ENCODE measurements around the gene SULT6B1. TPM values are rescaled to one million over a fixed set of nuclear protein-coding genes. Genes with fewer than 3 reads are reported as not detected.
"Not testable (repeated sequence)": the region's sequence is repeated elsewhere in the genome, so short reads cannot be mapped to it uniquely, and the experiment has no call there.

SULT6B1 gene
- not detected for total RNA-seq
- polyA plus RNA-seq = not detected

GRCh38 chr2:37188570-37188969 lies at the start of gene SULT6B1:
TSS of gene SULT6B1 (minus strand) at chr2:37188670. CDS start at chr2:37188640, 30 bp downstream.
- H3K4me1 ChIP-seq (ENCODE audit: insufficient read depth) = no peaks in the 10 kb centered on the region
- DNase-seq (ENCODE audit: extremely low spot score) = no peak
- no peaks in the 10 kb centered on the region for H3K36me3 ChIP-seq (ENCODE audit: insufficient read depth)
- H3K27ac ChIP-seq (ENCODE audit: low read depth) = no peak within 1 kb of the TSS
- WGBS = 94% methylated on average over 2 of the region's 2 CpGs
- H3K4me3 ChIP-seq (ENCODE audit: low read depth, low read length) = no peak within 1 kb of the TSS

- H3K27ac ChIP-seq (ENCODE audit: low read depth) = no peak overlapping the region
- peaks cover under 1% of the 10 kb centered on the region for H3K36me3 ChIP-seq (ENCODE audit: insufficient read depth)
- 10% methylated on average over 18 of the region's 18 CpGs for WGBS
- peaks cover 1% of the 10 kb centered on the region for H3K4me1 ChIP-seq (ENCODE audit: insufficient read depth)
- H3K4me3 ChIP-seq (ENCODE audit: low read depth, low read length) = peak overlapping the region; percentile 78
- DNase-seq (ENCODE audit: extremely low spot score) = no peak
Measured at GRCh38 chr2:37232131-37232933, 43.9 kb upstream of the SULT6B1 start.

- peaks cover 1% of the 10 kb centered on the region for H3K4me1 ChIP-seq (ENCODE audit: insufficient read depth)
- peak within 1 kb of the TSS; percentile 96 for H3K27ac ChIP-seq (ENCODE audit: low read depth)
- DNase-seq (ENCODE audit: extremely low spot score) = peak; percentile 89
- under 1% methylated on average over 73 of the region's 73 CpGs for WGBS
- peak within 1 kb of the TSS; percentile 78 for H3K4me3 ChIP-seq (ENCODE audit: low read depth, low read length)
- no peaks in the 10 kb centered on the region for H3K36me3 ChIP-seq (ENCODE audit: insufficient read depth)
Measured at GRCh38 chr2:37231241-37232130, 43.0 kb upstream of the SULT6B1 start, which contains the start of the genes CEBPZ and NDUFAF7. TSS of gene CEBPZ (minus strand) at chr2:37231596. CDS start at chr2:37231567, 29 bp downstream. TSS of gene NDUFAF7 (plus strand) at chr2:37231658. CDS start at chr2:37231706, 48 bp downstream.

DNA sequence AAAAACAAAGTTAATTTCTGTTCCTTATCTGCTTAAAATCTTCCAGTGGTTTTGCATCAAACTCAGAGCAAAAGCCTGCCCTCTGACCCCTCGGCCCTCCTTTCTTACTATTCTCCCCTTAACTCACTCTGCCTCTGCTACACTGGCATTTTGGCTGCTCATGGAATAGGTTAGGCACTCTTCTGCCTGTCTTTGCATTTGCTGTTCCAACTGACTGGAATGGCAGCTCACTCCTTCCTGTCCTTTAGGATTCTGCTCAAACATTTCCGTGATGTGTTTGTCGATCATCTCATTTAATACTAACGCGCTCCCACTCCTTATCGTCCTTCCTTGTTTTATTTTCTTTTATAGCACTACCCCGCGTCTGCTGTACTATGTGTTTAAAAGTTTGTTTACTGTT lies 42.1 kb upstream of the SULT6B1 start:
- H3K27ac ChIP-seq (ENCODE audit: low read depth) = no peak overlapping the region
- H3K4me3 ChIP-seq (ENCODE audit: low read depth, low read length) = peak overlapping the region; percentile 78
- peaks cover 1% of the 10 kb centered on the region for H3K4me1 ChIP-seq (ENCODE audit: insufficient read depth)
- H3K36me3 ChIP-seq (ENCODE audit: insufficient read depth) = no peaks in the 10 kb centered on the region
- DNase-seq (ENCODE audit: extremely low spot score) = no peak
- WGBS = 1% methylated on average over 8 of the region's 8 CpGs

- H3K36me3 ChIP-seq (ENCODE audit: insufficient read depth) = no peaks in the 10 kb centered on the region
- no peak overlapping the region for H3K27ac ChIP-seq (ENCODE audit: low read depth)
- WGBS = 95% methylated on average over 3 of the region's 3 CpGs
- DNase-seq (ENCODE audit: extremely low spot score) = no peak
- peaks cover 1% of the 10 kb centered on the region for H3K4me1 ChIP-seq (ENCODE audit: insufficient read depth)
- no peak overlapping the region for H3K4me3 ChIP-seq (ENCODE audit: low read depth, low read length)
Measured at GRCh38 chr2:37228788-37229187, 40.3 kb upstream of the SULT6B1 start.

DNA sequence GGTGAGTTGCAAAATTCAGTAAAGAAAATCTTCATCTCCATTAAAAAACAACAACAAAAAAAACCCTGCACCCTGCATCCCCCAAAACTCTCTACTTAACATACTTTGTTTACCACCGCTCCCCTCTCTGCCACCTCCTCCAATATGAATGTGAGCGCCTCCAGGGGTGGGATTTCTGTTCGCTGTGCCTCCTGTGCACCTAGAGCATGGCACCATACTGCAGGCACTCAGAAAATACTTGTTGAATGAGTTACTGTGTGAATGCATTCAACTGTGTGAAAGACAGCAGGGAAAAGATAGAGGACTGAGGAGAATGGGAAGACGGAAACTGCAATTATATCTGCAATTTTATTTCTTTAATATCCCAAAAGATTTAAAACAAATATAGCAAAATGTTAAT lies 38.4 kb upstream of the SULT6B1 start:
- Histone ChIP-seq H3K36me3 (ENCODE audit: insufficient read depth) (peaks cover 5% of the 10 kb centered on the region), H3K4me1 (ENCODE audit: insufficient read depth) (peaks cover 1% of the 10 kb centered on the region), H3K4me3 (ENCODE audit: low read depth, low read length) (no peak overlapping the region), H3K27ac (ENCODE audit: low read depth) (no peak overlapping the region)
- DNase-seq (ENCODE audit: extremely low spot score) = no peak
- WGBS = 95% methylated on average over 4 of the region's 4 CpGs

DNA sequence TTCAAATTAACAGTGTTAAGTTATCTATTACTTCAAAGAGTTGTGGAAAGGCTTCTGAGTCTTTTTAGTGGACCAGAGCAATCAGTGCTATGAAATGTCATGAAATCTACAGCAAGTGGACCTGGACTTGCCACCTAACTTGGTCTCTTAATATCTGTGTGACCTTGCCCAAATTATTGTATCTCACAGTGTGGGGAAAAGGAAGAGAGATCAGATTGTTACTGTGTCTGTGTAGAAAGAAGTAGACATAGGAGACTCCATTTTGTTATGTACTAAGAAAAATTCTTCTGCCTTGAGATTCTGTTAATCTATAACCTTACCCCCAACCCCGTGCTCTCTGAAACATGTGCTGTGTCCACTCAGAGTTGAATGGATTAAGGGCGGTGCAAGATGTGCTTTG lies 36.7 kb upstream of the SULT6B1 start:
- no CpG with 5 or more reads among the region's 2 CpGs for WGBS

GRCh38 chr2:37224063-37224462 lies 35.6 kb upstream of the SULT6B1 start:
- WGBS = 94% methylated on average over 1 of the region's 1 CpG
- DNase-seq (ENCODE audit: extremely low spot score) = no peak
- peaks cover 10% of the 10 kb centered on the region for H3K36me3 ChIP-seq (ENCODE audit: insufficient read depth)
- H3K4me3 ChIP-seq (ENCODE audit: low read depth, low read length) = no peak overlapping the region
- no peak overlapping the region for H3K27ac ChIP-seq (ENCODE audit: low read depth)
- no peaks in the 10 kb centered on the region for H3K4me1 ChIP-seq (ENCODE audit: insufficient read depth)

More for the DNA sequence above, 36.7 kb upstream of the SULT6B1 start:
- H3K27ac ChIP-seq (ENCODE audit: low read depth); H3K4me3 ChIP-seq (ENCODE audit: low read depth, low read length); H3K4me1 ChIP-seq (ENCODE audit: insufficient read depth); DNase-seq (ENCODE audit: extremely low spot score): not testable (repeated sequence)
- peaks cover 10% of the 10 kb centered on the region for H3K36me3 ChIP-seq (ENCODE audit: insufficient read depth)

DNA sequence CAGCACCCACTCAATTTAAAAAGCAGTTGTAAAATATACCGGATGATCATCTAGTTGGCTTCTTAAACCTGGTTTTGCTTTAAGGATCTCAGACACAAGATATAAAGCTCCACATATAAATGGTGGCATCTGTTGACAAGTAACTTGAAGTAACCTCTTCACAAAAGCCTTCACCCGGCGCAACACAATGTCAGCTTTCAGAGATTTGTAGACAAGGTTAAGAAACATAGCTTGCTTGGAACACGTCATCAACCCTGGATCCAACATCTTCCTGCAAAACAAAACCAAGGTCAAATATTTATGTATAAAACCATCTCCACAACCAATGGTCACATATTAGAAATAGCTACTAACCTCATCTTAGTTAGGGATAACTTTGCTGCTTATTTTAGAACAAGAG lies 34.7 kb upstream of the SULT6B1 start:
- 94% methylated on average over 4 of the region's 4 CpGs for WGBS
- no peak for DNase-seq (ENCODE audit: extremely low spot score)
- no peak overlapping the region for H3K4me3 ChIP-seq (ENCODE audit: low read depth, low read length)
- no peaks in the 10 kb centered on the region for H3K4me1 ChIP-seq (ENCODE audit: insufficient read depth)
- H3K27ac ChIP-seq (ENCODE audit: low read depth) = no peak overlapping the region
- peaks cover 10% of the 10 kb centered on the region for H3K36me3 ChIP-seq (ENCODE audit: insufficient read depth)

GRCh38 chr2:37219046-37219445 lies 30.6 kb upstream of the SULT6B1 start:
- Histone ChIP-seq H3K27ac (ENCODE audit: low read depth) (no peak overlapping the region), H3K36me3 (ENCODE audit: insufficient read depth) (peaks cover 10% of the 10 kb centered on the region), H3K4me1 (ENCODE audit: insufficient read depth) (no peaks in the 10 kb centered on the region), H3K4me3 (ENCODE audit: low read depth, low read length) (no peak overlapping the region)
- DNase-seq (ENCODE audit: extremely low spot score) = peak; percentile 72
- WGBS = 90% methylated on average over 4 of the region's 4 CpGs

- H3K4me3 ChIP-seq (ENCODE audit: low read depth, low read length) = no peak overlapping the region
- no peaks in the 10 kb centered on the region for H3K4me1 ChIP-seq (ENCODE audit: insufficient read depth)
- peaks cover 3% of the 10 kb centered on the region for H3K36me3 ChIP-seq (ENCODE audit: insufficient read depth)
- no peak for DNase-seq (ENCODE audit: extremely low spot score)
- WGBS = 92% methylated on average over 1 of the region's 1 CpG
- no peak overlapping the region for H3K27ac ChIP-seq (ENCODE audit: low read depth)
Measured at GRCh38 chr2:37215250-37215649, 26.8 kb upstream of the SULT6B1 start.

DNA sequence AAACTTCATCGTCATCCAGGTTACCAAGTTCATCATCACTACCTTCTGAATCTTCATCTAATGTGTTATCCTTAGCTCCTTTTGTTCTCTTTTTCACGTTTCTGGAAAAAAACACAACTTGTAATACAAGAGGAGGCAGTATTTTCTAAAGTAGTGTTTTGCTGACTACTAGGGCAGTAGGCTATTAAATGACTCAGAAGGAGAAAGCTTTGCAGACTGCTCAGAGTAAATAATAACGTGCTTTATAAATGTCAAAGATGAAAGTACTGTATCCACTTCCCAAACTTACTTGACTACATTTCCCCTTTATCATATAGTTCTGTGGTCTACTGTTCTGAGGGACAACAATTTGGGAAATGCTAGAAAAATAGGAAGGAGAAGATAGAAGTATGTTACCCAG lies 23.5 kb upstream of the SULT6B1 start:
- WGBS = 86% methylated on average over 3 of the region's 3 CpGs
- Histone ChIP-seq H3K36me3 (ENCODE audit: insufficient read depth) (peaks cover 3% of the 10 kb centered on the region), H3K4me1 (ENCODE audit: insufficient read depth) (no peaks in the 10 kb centered on the region), H3K27ac (ENCODE audit: low read depth) (no peak overlapping the region), H3K4me3 (ENCODE audit: low read depth, low read length) (no peak overlapping the region)
- DNase-seq (ENCODE audit: extremely low spot score) = no peak

DNA sequence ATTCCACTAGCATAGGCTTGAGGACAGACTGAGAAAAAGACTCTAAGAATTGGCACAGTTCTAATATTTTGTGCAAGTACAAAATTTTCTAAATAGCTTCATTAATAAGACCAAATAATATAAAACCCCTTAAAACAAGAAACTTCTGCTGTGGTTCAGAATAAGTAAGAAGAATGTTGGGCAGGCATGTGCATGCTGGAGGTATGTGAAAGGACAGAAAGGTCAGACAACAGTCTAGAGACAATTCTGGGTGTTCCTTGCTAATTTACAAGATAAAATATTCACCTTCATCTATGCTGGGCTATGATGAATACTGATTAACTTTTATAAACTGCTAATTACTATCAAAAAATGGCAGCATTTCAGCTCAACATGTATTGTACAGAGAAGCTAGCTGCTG lies 22.7 kb upstream of the SULT6B1 start:
- H3K4me1 ChIP-seq (ENCODE audit: insufficient read depth) = no peaks in the 10 kb centered on the region
- no peak overlapping the region for H3K27ac ChIP-seq (ENCODE audit: low read depth)
- no peak overlapping the region for H3K4me3 ChIP-seq (ENCODE audit: low read depth, low read length)
- peaks cover 6% of the 10 kb centered on the region for H3K36me3 ChIP-seq (ENCODE audit: insufficient read depth)
- DNase-seq (ENCODE audit: extremely low spot score) = no peak
